A673 (cell line): Measurements from ENCODE around the gene MFN2. TPM values are rescaled to one million over a fixed set of nuclear protein-coding genes. Genes with fewer than 3 reads are reported as not detected.

ENCODE experiments used
- BruUV-seq: library from RNA; stranded (reverse); fragments of 400-500 nt; replicated peaks from 2 replicates; lab custom pipeline; 2021; lab: Mats Ljungman, UMichigan
- CTCF ChIA-PET: fragments of 300-600 bp; sonication (Branson Sonifier 250); formaldehyde crosslinking; loops from one replicate; lab custom pipeline; 2022; ENCODE audit warnings: antibody characterized with exemption; lab: Charles Lee
- POLR2A ChIA-PET: fragments of 300-600 bp; sonication (Branson Sonifier 250); formaldehyde crosslinking; loops from one replicate; lab custom pipeline; 2022; ENCODE audit warnings: antibody characterized with exemption; ENCODE audit not compliant: low non-redundant PET; lab: Charles Lee
- DNase-seq: peaks from one replicate; pipeline ENCODE4 v3.0.0-alpha.2; 2015; ENCODE audit warnings: low spot score
- H3K27ac ChIP-seq: fragments of 200-600 bp; sonication (generic); 2 replicates; pipeline ENCODE4 v1.5.1; 2016; ENCODE audit warnings: mixed run types, low read depth, mild to moderate bottlenecking, mixed read lengths, antibody characterized with exemption, low read length; ENCODE audit not compliant: poor library complexity, severe bottlenecking
- H3K27me3 ChIP-seq: fragments of 200-600 bp; sonication (generic); replicated peaks from 2 replicates; pipeline ENCODE4 v1.6.1; 2017; ENCODE audit warnings: mixed run types, low read depth, mild to moderate bottlenecking, mixed read lengths, antibody characterized with exemption, low read length; ENCODE audit not compliant: insufficient read depth, poor library complexity
- H3K36me3 ChIP-seq: fragments of 200-600 bp; sonication (generic); 2 replicates; pipeline ENCODE4 v1.6.1; 2016; ENCODE audit warnings: mixed run types, mild to moderate bottlenecking, mixed read lengths, antibody characterized with exemption, low read length; ENCODE audit not compliant: insufficient read depth, poor library complexity, severe bottlenecking
- H3K4me1 ChIP-seq: fragments of 200-600 bp; sonication (generic); 2 replicates; pipeline ENCODE4 v1.6.1; 2017; ENCODE audit warnings: mixed run types, mild to moderate bottlenecking, mixed read lengths, antibody characterized with exemption, low read length; ENCODE audit not compliant: insufficient read depth, poor library complexity, severe bottlenecking
- H3K4me3 ChIP-seq: fragments of 200-600 bp; sonication (generic); 2 replicates; pipeline ENCODE4 v1.5.1; 2016; ENCODE audit warnings: low read depth, mixed run types, mild to moderate bottlenecking, mixed read lengths, low read length; ENCODE audit not compliant: poor library complexity, severe bottlenecking
- H3K9me3 ChIP-seq: fragments of 200-600 bp; sonication (generic); 2 replicates; pipeline ENCODE4 v1.6.1; 2016; ENCODE audit warnings: mixed run types, low read depth, mild to moderate bottlenecking, mixed read lengths, antibody characterized with exemption, low read length; ENCODE audit not compliant: poor library complexity, severe bottlenecking
- EZH2 ChIP-seq: fragments of 200-600 bp; sonication (generic); IDR thresholded peaks from 2 replicates; pipeline ENCODE4 v1.6.1; 2017; ENCODE audit warnings: borderline replicate concordance, low read depth, mild to moderate bottlenecking, mixed read lengths, antibody characterized with exemption, low read length; ENCODE audit not compliant: poor library complexity, severe bottlenecking
- intact Hi-C: fragments of 100-400 bp; cut with micrococcal nuclease; formaldehyde crosslinking; loops from one replicate; pipeline ENCODE4 v1.10.0; 2022; ENCODE audit not compliant: unreplicated experiment
- total RNA-seq: library from RNA; stranded (reverse); gene quantifications from 2 replicates; pipeline ENCODE4 v1.2.3, GENCODE V29; 2021
- TF ChIP-seq, protein P1 (sequence below): fragments of 300-800, 200-600 bp; sonication (generic); conservative IDR thresholded peaks from 2 replicates; pipeline ENCODE4 v1.5.1; 2017; ENCODE audit warnings: low read depth, mild to moderate bottlenecking, antibody characterized with exemption, low read length, moderate library complexity, mixed read lengths

The MFN2 gene
- total RNA-seq, 1 experiment from 2014 or later: 160 TPM

DNA sequence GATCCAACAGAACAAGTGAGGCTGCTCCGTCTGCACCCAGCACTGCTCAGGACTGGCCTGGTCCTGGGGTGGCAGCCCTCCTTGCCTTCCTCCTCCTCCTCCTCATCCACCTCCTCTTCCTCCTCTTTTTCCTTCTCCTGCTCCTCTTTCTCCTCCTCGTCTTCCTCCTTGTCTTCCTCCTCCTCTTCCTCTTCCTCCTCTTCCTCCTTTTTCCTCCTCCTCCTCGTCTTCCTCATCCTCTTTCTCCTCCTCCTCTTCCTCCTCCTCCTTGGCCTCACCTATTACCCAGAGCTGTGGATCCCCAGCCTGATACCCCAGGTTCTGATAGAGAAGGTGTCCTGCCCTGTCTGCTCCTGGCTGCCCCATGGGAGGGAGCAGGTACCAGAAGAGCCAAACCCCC is 16.6 kb upstream of the MFN2 start:
- CTCF ChIA-PET: no interaction called here
- no peak overlapping the region for H3K4me3 ChIP-seq
- intact Hi-C loops: no loop called here
- peaks cover 3% of the 10 kb centered on the region for H3K4me1 ChIP-seq
- no peak for DNase-seq
- no peak overlapping the region for H3K27ac ChIP-seq
- POLR2A ChIA-PET: no interaction called here
- H3K9me3 ChIP-seq: no peaks in the 10 kb centered on the region
- no peaks in the 10 kb centered on the region for H3K27me3 ChIP-seq
- no TSS peak for BruUV-seq
- no peak for TF ChIP-seq EZH2
- TF ChIP-seq, protein P1, sequence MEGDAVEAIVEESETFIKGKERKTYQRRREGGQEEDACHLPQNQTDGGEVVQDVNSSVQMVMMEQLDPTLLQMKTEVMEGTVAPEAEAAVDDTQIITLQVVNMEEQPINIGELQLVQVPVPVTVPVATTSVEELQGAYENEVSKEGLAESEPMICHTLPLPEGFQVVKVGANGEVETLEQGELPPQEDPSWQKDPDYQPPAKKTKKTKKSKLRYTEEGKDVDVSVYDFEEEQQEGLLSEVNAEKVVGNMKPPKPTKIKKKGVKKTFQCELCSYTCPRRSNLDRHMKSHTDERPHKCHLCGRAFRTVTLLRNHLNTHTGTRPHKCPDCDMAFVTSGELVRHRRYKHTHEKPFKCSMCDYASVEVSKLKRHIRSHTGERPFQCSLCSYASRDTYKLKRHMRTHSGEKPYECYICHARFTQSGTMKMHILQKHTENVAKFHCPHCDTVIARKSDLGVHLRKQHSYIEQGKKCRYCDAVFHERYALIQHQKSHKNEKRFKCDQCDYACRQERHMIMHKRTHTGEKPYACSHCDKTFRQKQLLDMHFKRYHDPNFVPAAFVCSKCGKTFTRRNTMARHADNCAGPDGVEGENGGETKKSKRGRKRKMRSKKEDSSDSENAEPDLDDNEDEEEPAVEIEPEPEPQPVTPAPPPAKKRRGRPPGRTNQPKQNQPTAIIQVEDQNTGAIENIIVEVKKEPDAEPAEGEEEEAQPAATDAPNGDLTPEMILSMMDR: no peak
- H3K36me3 ChIP-seq: peaks cover 52% of the 10 kb centered on the region

DNA sequence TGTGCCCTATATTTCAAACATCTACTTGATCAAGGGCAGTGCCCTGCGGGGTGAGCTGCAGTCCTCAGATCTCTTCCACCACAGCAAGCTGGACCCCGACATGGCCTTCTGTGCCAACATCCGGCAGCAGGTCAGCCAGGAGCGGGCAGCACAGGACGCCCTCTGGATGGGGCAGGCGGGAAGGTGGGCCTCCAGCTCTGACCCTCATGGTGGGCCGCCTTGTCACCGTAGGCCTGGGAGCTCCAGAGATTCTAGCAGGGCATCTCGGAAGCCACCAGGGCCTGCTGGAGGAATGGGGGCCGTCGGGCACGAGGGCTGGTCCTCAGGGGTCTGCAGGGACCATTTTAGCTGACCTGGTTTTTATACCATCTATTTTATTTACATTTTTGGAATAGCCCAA is 15.6 kb upstream of the MFN2 start:
- peaks cover 54% of the 10 kb centered on the region for H3K36me3 ChIP-seq
- H3K4me1 ChIP-seq: peaks cover 3% of the 10 kb centered on the region
- BruUV-seq: no TSS peak
- CTCF ChIA-PET: no interaction called here
- no peaks in the 10 kb centered on the region for H3K27me3 ChIP-seq
- H3K4me3 ChIP-seq: no peak overlapping the region
- no peak for TF ChIP-seq EZH2
- TF ChIP-seq, protein P1: no peak
- POLR2A ChIA-PET: no interaction called here
- no peak overlapping the region for H3K27ac ChIP-seq
- DNase-seq: no peak
- intact Hi-C loops: no loop called here
- H3K9me3 ChIP-seq: no peaks in the 10 kb centered on the region

DNA sequence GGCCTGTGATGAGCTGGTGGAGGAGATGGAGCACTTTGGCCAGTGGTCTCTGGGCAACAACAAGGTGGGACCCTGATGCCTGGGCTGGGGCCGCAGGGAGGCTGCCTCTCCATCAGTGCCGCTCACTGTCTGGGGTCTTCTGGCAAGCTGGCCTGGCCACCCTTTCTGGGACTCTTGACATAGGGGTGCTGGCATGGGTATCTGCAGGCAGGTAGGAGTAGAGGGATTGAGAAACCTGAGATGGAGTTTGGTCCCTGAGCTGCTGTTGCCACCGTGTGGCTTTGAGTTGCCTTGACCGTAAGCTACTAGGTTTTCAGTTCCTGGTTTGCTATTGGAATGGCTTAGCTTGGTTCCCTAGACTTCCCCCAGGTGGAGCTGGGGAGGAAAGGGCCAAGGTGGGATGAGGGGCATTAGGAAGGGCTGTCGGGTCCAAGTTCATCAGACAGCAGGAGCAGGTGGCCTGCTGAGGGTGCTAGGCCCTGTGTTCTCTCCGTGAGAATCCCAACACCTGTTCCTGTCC is 13.2 kb upstream of the MFN2 start:
- Histone ChIP-seq H3K36me3 (peaks cover 42% of the 10 kb centered on the region), H3K4me3 (no peak overlapping the region), H3K27me3 (no peaks in the 10 kb centered on the region), H3K27ac (no peak overlapping the region), H3K9me3 (no peaks in the 10 kb centered on the region), H3K4me1 (no peaks in the 10 kb centered on the region)
- DNase-seq: peak; percentile 52
- ChIA-PET POLR2A (no interaction called here), CTCF (interaction anchor here (0.5 to 1.6 kb wide), 5 partner anchors 9 to 422 kb away, joined by 3 to 8 read pairs (median 4); no protein-coding TSS in a partner anchor)
- BruUV-seq: no TSS peak
- intact Hi-C loops: loop anchor here (2.0 kb wide), 1 partner anchor 128 kb away; no protein-coding TSS in a partner anchor
- no peak for TF ChIP-seq EZH2
- TF ChIP-seq, protein P1: peak; percentile 42
